GM12865 (cell line): ENCODE results near the gene TCF12.
"Not testable (repeated sequence)": the region's sequence is repeated elsewhere in the genome, so short reads cannot be mapped to it uniquely, and the experiment has no call there.

Experiments
- DNase-seq: peaks from one replicate; pipeline ENCODE4 v3.0.0; 2010; ENCODE audit warnings: low read depth
- H3K4me3 ChIP-seq: 2 replicates; pipeline ENCODE4 v1.5.1; 2011; ENCODE audit warnings: mild to moderate bottlenecking, low read depth, low read length, control low read depth
- CTCF ChIP-seq: IDR thresholded peaks from 2 replicates; pipeline ENCODE4 v1.5.1; 2011; ENCODE audit warnings: low read length, control low read depth, low read depth, inconsistent platforms; ENCODE audit not compliant: insufficient read depth; ENCODE audit errors: missing control alignments

Gene TCF12

GRCh38 chr15:56996746-56997470, 78.5 kb downstream of the TCF12 start:
- DNase-seq = no peak
- no peak for TF ChIP-seq CTCF
- H3K4me3 ChIP-seq = no peak overlapping the region

GRCh38 chr15:57003418-57003817, 85.0 kb downstream of the TCF12 start:
- no peak overlapping the region for H3K4me3 ChIP-seq
- no peak for TF ChIP-seq CTCF
- no peak for DNase-seq

GRCh38 chr15:57005244-57005643, 86.8 kb downstream of the TCF12 start:
- no peak overlapping the region for H3K4me3 ChIP-seq
- DNase-seq = no peak
- TF ChIP-seq CTCF = no peak

GRCh38 chr15:57007797-57008196, 89.4 kb downstream of the TCF12 start:
- H3K4me3 ChIP-seq = not testable (repeated sequence)

GRCh38 chr15:57010724-57011123, 92.3 kb downstream of the TCF12 start:
- H3K4me3 ChIP-seq = no peak overlapping the region
- no peak for TF ChIP-seq CTCF
- DNase-seq = no peak

More at GRCh38 chr15:57007797-57008196, 89.4 kb downstream of the TCF12 start:
- DNase-seq = not testable (repeated sequence)

- no peak for DNase-seq
These were observed 94.1 kb downstream of the TCF12 start for GRCh38 chr15:57012556-57012955.

GRCh38 chr15:57014896-57015295, 96.5 kb downstream of the TCF12 start:
- not testable (repeated sequence) for DNase-seq

More at GRCh38 chr15:57012556-57012955, 94.1 kb downstream of the TCF12 start:
- TF ChIP-seq CTCF = no peak
- no peak overlapping the region for H3K4me3 ChIP-seq

GRCh38 chr15:57015360-57015759, 96.9 kb downstream of the TCF12 start:
- TF ChIP-seq CTCF = no peak
- H3K4me3 ChIP-seq = no peak overlapping the region
- DNase-seq = no peak

More at GRCh38 chr15:57014896-57015295, 96.5 kb downstream of the TCF12 start:
- not testable (repeated sequence) for H3K4me3 ChIP-seq
